ENCODE data around the gene FAM234B. TPM values are rescaled to one million over a fixed set of nuclear protein-coding genes. Genes with fewer than 3 reads are reported as not detected.
A peak's percentile ranks its signal among the peaks of the same experiment; 100 is the strongest.

The FAM234B gene, protein sequence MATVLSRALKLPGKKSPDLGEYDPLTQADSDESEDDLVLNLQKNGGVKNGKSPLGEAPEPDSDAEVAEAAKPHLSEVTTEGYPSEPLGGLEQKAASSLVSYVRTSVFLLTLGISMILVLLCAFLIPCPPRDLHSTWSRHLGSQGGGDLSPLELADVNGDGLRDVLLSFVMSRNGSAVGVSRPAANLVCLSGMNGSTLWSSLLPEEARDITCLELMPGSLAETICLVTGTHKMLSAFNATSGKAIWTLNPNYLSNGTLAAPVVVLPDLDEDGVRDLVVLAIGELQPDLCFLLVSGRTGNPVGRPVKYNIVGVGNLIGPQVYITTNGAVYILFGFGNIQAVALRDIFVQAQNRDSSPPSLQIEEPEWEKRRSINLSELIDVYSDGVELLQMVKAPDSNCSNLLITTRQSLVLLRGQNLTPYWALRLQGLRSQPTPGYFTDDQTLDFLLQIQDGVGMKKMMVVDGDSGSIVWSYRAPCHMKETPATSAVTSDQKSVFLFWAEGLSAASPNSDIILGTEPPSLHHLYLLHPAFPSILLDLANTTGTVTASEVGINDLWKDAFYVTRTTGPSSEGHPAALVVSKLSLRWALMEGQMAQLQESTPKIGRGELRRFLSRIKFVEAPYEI
- 10 to 100 TPM in 1 of 6 donors, 1 to 10 TPM in 5; 3.1 to 16.2 (median 8.8) TPM for total RNA-seq

DNA sequence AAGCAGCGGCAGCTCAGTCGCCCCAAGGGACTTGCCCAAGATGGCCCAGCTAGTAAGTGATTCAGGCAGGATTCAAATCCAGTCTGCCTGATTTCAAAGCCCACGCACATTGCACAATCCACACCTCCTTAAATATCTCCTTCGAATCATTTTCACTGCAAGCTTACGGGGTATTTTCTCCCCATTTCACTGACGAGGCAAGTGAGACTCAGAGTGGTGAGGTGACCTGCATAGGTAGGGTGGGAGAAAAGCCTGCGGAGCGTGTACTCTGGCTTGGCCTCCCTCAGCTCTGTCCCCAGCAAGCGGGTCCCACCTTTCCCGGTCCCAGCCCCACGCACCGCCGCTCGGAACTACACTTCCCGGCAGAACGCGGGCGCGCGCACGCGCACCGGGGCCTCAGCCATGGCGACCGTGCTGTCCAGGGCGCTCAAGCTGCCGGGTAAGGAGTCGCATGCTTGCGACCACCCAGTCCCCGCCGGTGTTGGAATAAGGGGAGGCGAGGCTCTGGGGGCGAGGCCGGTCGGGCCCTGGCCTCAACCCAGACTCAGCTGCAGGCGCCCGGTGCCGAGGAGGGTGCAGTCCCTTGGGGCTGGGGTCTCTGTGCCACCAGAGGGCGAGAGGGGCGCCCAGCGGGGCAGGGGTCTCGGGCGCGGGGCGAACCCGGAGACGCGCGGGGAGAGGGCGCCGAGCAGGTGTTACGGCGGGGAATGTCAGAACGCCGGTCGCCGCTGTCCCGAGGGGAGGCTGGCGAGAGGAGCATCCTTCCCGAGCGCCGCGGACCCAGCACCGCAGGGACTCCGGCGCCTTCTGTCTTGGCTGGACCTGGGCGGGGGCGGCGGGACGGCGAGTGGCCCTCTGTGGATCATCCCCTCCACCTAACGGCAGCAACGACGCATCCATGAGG is at the start of gene FAM234B:
Gene FAM234B (plus strand): TSS at position 380 of the 904 bp plus-strand sequence. CDS start 23 bp downstream, at position 403.
- peak; percentile 89 to 97 for ATAC-seq (ENCODE audit: low FRiP score in 2 of 2)
- H3K9me3 ChIP-seq, result no peaks in the 10 kb centered on the region
- peak within 1 kb of the TSS; percentile 74 to 99 (median 88) for H3K4me3 ChIP-seq
- TF ChIP-seq, protein P1, sequence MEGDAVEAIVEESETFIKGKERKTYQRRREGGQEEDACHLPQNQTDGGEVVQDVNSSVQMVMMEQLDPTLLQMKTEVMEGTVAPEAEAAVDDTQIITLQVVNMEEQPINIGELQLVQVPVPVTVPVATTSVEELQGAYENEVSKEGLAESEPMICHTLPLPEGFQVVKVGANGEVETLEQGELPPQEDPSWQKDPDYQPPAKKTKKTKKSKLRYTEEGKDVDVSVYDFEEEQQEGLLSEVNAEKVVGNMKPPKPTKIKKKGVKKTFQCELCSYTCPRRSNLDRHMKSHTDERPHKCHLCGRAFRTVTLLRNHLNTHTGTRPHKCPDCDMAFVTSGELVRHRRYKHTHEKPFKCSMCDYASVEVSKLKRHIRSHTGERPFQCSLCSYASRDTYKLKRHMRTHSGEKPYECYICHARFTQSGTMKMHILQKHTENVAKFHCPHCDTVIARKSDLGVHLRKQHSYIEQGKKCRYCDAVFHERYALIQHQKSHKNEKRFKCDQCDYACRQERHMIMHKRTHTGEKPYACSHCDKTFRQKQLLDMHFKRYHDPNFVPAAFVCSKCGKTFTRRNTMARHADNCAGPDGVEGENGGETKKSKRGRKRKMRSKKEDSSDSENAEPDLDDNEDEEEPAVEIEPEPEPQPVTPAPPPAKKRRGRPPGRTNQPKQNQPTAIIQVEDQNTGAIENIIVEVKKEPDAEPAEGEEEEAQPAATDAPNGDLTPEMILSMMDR (IDR thresholded peaks at IDR 0.05), result peak in 3 of 6 experiments; percentile 37 to 49 (median 40)
- TF ChIP-seq POLR2AphosphoS5 (IDR thresholded peaks at IDR 0.05), result peak in 1 of 2 donors; percentile 23
- TF ChIP-seq EP300 (IDR thresholded peaks at IDR 0.05), result no peak
- peak in 1 of 4 donors; percentile 45 for TF ChIP-seq POLR2A (IDR thresholded peaks at IDR 0.05)
- peaks cover 7 to 19% (median 9%) of the 10 kb centered on the region in 4 donors for H3K4me1 ChIP-seq
- DNase-seq, result peak; percentile 78 to 97
- H3K27me3 ChIP-seq, result no peaks in the 10 kb centered on the region
- 4% methylated on average over 29 to 41 of the region's 74 CpGs for WGBS, 2 donors
- no peaks in the 10 kb centered on the region for H3K36me3 ChIP-seq
- peak within 1 kb of the TSS; percentile 38 to 84 (median 56) for H3K27ac ChIP-seq

DNA sequence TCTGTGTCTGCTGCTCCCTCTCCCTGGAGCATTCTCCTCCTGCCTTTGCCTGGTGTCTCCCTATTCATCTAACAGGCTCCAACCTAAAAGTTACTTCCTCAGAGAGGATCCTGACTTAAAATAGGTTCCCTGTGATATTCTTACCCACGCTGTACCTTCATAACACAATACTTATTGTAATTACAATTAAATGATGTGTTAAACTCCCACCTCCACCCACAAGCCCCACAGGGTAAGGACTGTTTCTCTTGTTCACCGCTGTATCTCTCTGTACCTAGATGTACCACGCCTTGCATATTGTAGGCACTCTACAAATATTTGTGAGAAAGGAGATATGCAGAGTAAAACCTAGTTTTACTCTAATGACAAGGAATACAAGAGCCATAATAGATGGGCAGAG is 49.1 kb upstream of the FAM234B start:
- TF ChIP-seq POLR2AphosphoS5 (IDR thresholded peaks at IDR 0.05) (no peak), EP300 (IDR thresholded peaks at IDR 0.05) (no peak), POLR2A (IDR thresholded peaks at IDR 0.05) (no peak)
- TF ChIP-seq, protein P1 (IDR thresholded peaks at IDR 0.05), result no peak
- Histone ChIP-seq H3K4me1 (peaks cover 18 to 47% (median 34%) of the 10 kb centered on the region in 4 donors), H3K4me3 (no peak overlapping the region), H3K36me3 (no peaks in the 10 kb centered on the region), H3K9me3 (no peaks in the 10 kb centered on the region), H3K27me3 (no peaks in the 10 kb centered on the region), H3K27ac (no peak overlapping the region)
- 90 to 95% methylated on average over 3 of the region's 3 CpGs for WGBS, 2 donors
- DNase-seq, result no peak
- ATAC-seq (ENCODE audit: low FRiP score in 2 of 2), result no peak

DNA sequence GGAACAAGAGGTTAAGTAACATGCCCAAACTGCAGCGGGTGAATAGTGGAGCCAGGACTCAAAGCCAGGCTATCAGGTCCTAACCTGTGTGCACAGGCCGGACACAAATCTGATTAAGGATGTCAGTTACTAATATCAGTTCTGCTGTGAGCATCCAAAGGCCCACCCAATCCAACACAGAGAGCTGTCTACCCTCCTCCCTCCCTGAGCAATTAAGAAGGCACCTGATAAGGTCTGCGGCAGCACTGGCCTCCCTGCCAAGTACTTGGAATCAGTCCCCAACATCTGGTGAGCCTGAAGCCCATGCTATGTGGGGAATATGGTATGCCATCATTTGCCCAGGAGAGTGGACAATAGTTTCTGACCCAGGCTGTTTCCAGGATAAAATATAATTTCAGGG is 48.0 kb upstream of the FAM234B start:
- H3K27me3 ChIP-seq, result no peaks in the 10 kb centered on the region

DNA sequence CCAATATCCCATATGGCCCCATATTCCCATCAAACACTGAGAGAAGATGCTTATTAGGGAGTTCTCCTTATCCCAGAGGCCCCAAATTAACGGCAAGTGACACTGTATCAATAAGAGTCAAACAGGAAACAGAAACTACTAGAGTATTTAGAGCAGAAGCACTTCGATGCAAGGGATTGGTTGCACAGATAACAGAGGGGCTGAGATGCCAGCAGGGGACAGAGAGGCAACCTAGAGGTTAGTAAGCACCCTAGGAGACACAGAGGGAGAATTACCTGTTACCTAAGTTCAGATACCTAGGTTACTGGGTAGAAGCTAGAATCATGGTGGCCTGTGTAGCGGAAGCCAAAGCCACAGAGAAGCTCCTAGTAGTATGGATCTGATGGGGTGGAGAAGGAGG is 47.0 kb upstream of the FAM234B start:
- ATAC-seq (ENCODE audit: low FRiP score in 2 of 2) (no peak), DNase-seq (no peak)
- Histone ChIP-seq H3K27ac (no peak overlapping the region), H3K27me3 (no peaks in the 10 kb centered on the region), H3K4me1 (peaks cover 18 to 54% (median 34%) of the 10 kb centered on the region in 4 donors), H3K4me3 (no peak overlapping the region), H3K36me3 (no peaks in the 10 kb centered on the region), H3K9me3 (no peaks in the 10 kb centered on the region)
- TF ChIP-seq, protein P1 (IDR thresholded peaks at IDR 0.05), result no peak
- TF ChIP-seq POLR2A (IDR thresholded peaks at IDR 0.05) (no peak), EP300 (IDR thresholded peaks at IDR 0.05) (no peak), POLR2AphosphoS5 (IDR thresholded peaks at IDR 0.05) (no peak)
- WGBS, 2 donors, result 51 to 52% methylated on average over 3 of the region's 3 CpGs

More for the DNA sequence above, 48.0 kb upstream of the FAM234B start:
- Histone ChIP-seq H3K9me3 (no peaks in the 10 kb centered on the region), H3K4me3 (no peak overlapping the region), H3K36me3 (no peaks in the 10 kb centered on the region), H3K4me1 (peaks cover 18 to 51% (median 34%) of the 10 kb centered on the region in 4 donors), H3K27ac (no peak overlapping the region)
- ATAC-seq (ENCODE audit: low FRiP score in 2 of 2) (no peak), DNase-seq (no peak)
- WGBS, 2 donors, result 67 to 81% methylated on average over 3 of the region's 3 CpGs
- TF ChIP-seq EP300 (IDR thresholded peaks at IDR 0.05) (no peak), POLR2AphosphoS5 (IDR thresholded peaks at IDR 0.05) (no peak), POLR2A (IDR thresholded peaks at IDR 0.05) (no peak)
- TF ChIP-seq, protein P1 (IDR thresholded peaks at IDR 0.05), result no peak

Measured in upper lobe of left lung (tissue), 6 donors.